A673 (cell line): ENCODE results near the gene ARF6.

ENCODE experiments used
- CTCF ChIP-seq: fragments of 300-800, 200-600 bp; sonication (generic); conservative IDR thresholded peaks from 2 replicates; pipeline ENCODE4 v1.5.1; 2017; ENCODE audit warnings: low read depth, mild to moderate bottlenecking, antibody characterized with exemption, low read length, moderate library complexity, mixed read lengths
- EZH2 ChIP-seq: fragments of 200-600 bp; sonication (generic); IDR thresholded peaks from 2 replicates; pipeline ENCODE4 v1.6.1; 2017; ENCODE audit warnings: borderline replicate concordance, low read depth, mild to moderate bottlenecking, mixed read lengths, antibody characterized with exemption, low read length; ENCODE audit not compliant: poor library complexity, severe bottlenecking

GRCh38 chr14:49915085-49915484, 22.2 kb downstream of the ARF6 start:
- TF ChIP-seq CTCF (no peak), EZH2 (no peak)
